Measurements from ENCODE around the gene LRFN4. TPM values are rescaled to one million over a fixed set of nuclear protein-coding genes. Genes with fewer than 3 reads are reported as not detected.
"Not testable (repeated sequence)": the region's sequence is repeated elsewhere in the genome, so short reads cannot be mapped to it uniquely, and the experiment has no call there.

LRFN4 gene
- total RNA-seq, 6 experiments from 2014 or later, result 30.3 to 43.4 (median 34.6) TPM

DNA sequence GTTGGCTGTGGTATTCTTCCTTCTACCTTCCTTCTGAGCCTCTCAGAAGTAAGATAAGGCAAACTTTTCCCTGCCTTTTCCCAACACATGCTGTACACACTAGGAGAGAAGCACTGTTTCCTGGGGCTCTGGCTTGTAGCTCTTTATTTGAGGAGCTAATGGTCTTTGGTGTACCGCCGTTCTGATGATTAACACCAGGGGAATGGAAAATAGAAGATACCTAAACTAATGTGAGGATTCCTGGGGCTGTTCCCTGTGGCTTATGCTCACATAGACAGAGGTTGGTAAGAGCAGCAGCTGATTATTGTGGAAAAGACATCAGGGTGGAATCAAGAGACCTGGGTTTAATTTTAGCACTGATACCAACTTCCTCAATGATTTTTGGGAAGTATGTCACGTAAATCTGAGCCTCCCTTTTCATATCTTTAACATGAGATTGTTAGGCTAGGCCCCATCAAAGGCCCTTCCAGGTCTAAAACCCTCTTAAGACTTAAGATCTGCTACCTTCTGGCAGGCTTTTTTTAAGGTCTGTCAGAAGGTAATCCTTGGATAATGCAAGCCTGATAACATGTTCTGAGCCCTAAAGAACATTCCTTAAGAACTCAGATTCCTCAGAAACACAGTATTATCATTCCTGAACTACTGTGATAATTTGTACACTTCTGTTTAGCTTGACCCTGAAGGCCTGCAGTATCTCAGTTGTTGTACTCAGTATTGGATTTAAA lies 38.5 kb upstream of the LRFN4 start:
- Mint-ChIP-seq H3K4me3 (no peak overlapping the region), H3K36me3 (ENCODE audit: low read depth) (no peaks in the 10 kb centered on the region), H3K27ac (no peak overlapping the region), H3K9me3 (no peaks in the 10 kb centered on the region), H3K4me1 (ENCODE audit: low read depth) (peaks cover 32% of the 10 kb centered on the region), H3K27me3 (ENCODE audit: insufficient read depth) (no peaks in the 10 kb centered on the region)
- DNase-seq, result no peak
- TF ChIP-seq, protein P1, sequence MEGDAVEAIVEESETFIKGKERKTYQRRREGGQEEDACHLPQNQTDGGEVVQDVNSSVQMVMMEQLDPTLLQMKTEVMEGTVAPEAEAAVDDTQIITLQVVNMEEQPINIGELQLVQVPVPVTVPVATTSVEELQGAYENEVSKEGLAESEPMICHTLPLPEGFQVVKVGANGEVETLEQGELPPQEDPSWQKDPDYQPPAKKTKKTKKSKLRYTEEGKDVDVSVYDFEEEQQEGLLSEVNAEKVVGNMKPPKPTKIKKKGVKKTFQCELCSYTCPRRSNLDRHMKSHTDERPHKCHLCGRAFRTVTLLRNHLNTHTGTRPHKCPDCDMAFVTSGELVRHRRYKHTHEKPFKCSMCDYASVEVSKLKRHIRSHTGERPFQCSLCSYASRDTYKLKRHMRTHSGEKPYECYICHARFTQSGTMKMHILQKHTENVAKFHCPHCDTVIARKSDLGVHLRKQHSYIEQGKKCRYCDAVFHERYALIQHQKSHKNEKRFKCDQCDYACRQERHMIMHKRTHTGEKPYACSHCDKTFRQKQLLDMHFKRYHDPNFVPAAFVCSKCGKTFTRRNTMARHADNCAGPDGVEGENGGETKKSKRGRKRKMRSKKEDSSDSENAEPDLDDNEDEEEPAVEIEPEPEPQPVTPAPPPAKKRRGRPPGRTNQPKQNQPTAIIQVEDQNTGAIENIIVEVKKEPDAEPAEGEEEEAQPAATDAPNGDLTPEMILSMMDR (IDR thresholded peaks at IDR 0.05), result no peak

DNA sequence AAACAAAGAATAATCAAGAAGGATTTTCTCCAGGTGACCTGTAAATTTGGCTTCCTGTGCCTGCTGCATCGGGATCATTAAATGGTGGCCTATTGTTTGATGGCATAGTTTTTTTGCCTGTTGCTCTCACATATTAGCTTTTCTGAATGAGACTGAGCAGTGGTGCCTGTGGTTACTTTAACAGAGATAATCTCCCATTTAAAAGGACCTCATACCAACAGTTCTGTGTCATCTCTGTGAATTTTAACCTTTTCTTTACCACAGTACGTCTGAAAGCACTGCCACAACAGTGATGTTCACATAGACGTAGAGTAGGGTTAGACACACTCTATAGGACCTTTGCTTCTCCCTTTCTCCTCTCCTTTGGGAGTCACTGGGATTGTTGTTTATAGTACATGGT lies 36.5 kb upstream of the LRFN4 start:
- Mint-ChIP-seq H3K27ac (no peak overlapping the region), H3K9me3 (no peaks in the 10 kb centered on the region), H3K36me3 (ENCODE audit: low read depth) (no peaks in the 10 kb centered on the region), H3K27me3 (ENCODE audit: insufficient read depth) (no peaks in the 10 kb centered on the region), H3K4me3 (no peak overlapping the region), H3K4me1 (ENCODE audit: low read depth) (peaks cover 21% of the 10 kb centered on the region)
- DNase-seq, result no peak
- TF ChIP-seq, protein P1 (IDR thresholded peaks at IDR 0.05), result no peak

DNA sequence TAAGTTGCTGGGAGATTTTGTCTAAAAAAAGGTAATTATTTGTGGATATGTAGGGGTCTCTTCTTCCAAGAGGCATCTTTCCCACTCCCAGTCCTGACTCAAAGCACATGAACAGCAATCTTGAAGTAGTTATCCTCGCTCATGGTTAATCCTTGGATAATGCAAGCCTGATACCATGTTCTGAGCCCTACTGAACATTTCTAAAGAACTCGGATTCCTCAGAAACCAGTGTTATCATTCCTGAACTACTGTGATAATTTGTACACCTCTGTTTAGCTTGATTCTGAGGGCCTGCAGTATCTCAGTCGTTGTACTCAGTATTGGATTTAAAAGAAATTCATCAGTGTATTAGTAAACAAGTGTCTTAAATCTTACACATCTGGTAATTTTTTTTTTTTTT lies 36.0 kb upstream of the LRFN4 start:
- no peak overlapping the region for H3K4me3 Mint-ChIP-seq
- H3K36me3 Mint-ChIP-seq (ENCODE audit: low read depth), result no peaks in the 10 kb centered on the region
- peaks cover 15% of the 10 kb centered on the region for H3K4me1 Mint-ChIP-seq (ENCODE audit: low read depth)
- no peak overlapping the region for H3K27ac Mint-ChIP-seq
- DNase-seq, result no peak
- TF ChIP-seq, protein P1 (IDR thresholded peaks at IDR 0.05), result no peak
- no peaks in the 10 kb centered on the region for H3K9me3 Mint-ChIP-seq
- H3K27me3 Mint-ChIP-seq (ENCODE audit: insufficient read depth), result no peaks in the 10 kb centered on the region

DNA sequence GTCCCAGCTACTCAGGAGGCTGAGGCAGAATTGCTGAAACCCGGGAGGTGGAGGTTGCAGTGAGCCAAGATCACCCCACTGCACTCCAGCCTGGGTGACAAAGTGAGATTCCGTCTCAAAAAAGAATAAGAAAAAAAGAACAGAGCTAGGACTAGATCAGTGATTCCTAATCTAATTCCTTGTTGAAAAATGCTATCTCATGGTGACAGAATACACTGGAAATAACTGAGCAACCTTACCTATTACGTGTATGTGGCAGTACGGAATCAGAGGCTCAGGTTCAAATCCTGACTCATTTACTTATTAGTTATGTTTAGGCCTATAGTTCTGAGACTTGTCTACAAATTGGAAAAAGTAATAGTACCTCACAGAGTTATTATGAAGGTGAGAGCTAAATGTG lies 33.2 kb upstream of the LRFN4 start:
- no peaks in the 10 kb centered on the region for H3K27me3 Mint-ChIP-seq (ENCODE audit: insufficient read depth)
- H3K9me3 Mint-ChIP-seq, result no peaks in the 10 kb centered on the region
- peaks cover 6% of the 10 kb centered on the region; the same call in 1 of the 2 replicates for H3K4me1 Mint-ChIP-seq (ENCODE audit: low read depth)
- H3K36me3 Mint-ChIP-seq (ENCODE audit: low read depth), result no peaks in the 10 kb centered on the region
- H3K4me3 Mint-ChIP-seq, result no peak overlapping the region
- TF ChIP-seq, protein P1 (IDR thresholded peaks at IDR 0.05), result no peak
- DNase-seq, result no peak
- H3K27ac Mint-ChIP-seq, result no peak overlapping the region

DNA sequence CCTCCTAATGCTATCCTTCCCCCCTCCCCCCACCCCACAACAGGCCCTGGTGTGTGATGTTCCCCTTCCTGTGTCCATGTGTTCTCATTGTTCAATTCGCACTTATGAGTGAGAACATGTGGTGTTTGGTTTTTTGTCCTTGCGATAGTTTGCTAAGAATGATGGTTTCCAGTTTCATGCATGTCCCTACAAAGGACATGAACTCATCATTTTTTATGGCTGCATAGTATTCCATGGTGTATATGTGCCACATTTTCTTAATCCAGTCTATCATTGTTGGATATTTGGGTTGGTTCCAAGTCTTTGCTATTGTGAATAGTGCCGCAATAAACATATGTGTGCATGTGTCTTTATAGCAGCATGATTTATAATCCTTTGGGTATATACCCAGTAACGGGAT lies 32.3 kb upstream of the LRFN4 start:
- not testable (repeated sequence) for H3K9me3 Mint-ChIP-seq; H3K36me3 Mint-ChIP-seq (ENCODE audit: low read depth); H3K4me3 Mint-ChIP-seq; DNase-seq; H3K27me3 Mint-ChIP-seq (ENCODE audit: insufficient read depth); H3K27ac Mint-ChIP-seq; H3K4me1 Mint-ChIP-seq (ENCODE audit: low read depth)

DNA sequence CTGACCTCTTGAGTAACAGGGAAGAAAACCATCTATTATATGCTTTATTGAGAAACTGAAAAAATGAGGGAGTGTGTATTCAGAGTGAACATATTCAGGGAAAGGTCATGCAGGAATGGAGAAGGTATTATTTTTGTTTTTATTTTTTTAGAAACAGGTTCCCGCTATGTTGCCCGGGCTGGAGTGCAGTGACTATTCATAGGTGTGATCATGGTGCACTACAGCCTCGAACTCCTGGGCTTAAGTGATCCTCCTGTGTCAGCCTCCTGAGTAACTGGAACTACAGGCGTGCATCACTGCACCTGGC lies 22.4 kb upstream of the LRFN4 start:
- no peak for DNase-seq
- Mint-ChIP-seq H3K27me3 (ENCODE audit: insufficient read depth) (no peaks in the 10 kb centered on the region), H3K27ac (peak overlapping the region; percentile 20; the same call in 1 of the 2 replicates), H3K4me1 (ENCODE audit: low read depth) (peaks cover 22% of the 10 kb centered on the region), H3K4me3 (no peak overlapping the region), H3K9me3 (no peaks in the 10 kb centered on the region), H3K36me3 (ENCODE audit: low read depth) (no peaks in the 10 kb centered on the region)
- TF ChIP-seq, protein P1 (IDR thresholded peaks at IDR 0.05), result peak; percentile 60; the same call in 1 of the 2 replicates
